ENCODE results near the gene IL6R.

Gene IL6R

DNA sequence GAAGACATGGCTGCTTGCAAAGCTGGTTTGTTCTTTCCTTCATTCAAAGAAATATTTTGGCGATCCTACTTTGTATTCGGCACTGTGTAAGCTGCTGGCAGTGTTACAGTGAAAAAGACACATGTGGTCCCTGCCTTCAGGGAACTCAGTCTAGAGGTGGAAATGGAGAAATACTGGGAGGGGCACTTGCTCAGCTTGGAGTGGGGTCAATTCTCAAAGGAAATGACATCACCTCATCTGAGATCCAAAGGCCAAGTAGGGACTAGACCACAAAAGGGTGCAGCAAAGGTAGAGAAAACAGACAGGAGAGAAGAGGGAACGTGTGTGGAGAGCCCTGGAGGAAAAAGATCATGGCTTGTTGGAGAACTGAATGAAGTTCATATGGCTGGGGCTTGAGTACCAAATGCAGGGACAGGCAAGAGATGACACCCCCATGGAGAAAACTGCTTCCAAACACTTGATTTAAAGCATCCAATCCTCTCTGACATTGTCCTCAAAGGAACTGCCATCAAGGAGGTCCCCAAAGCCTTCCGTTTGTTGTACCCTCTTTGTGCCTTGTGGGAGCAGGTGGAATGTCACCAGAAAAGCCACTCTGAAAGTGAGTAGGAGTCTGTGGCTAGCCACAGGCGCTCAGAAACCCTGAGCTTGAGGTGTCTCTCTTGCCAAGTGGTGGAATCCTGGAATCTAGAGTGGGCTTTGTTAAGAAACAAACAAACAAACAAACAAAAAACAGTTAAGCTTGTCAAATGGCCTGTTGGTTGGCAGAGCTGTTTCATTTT, 48.6 kb downstream of the IL6R start:
- DNase-seq = no peak

DNA sequence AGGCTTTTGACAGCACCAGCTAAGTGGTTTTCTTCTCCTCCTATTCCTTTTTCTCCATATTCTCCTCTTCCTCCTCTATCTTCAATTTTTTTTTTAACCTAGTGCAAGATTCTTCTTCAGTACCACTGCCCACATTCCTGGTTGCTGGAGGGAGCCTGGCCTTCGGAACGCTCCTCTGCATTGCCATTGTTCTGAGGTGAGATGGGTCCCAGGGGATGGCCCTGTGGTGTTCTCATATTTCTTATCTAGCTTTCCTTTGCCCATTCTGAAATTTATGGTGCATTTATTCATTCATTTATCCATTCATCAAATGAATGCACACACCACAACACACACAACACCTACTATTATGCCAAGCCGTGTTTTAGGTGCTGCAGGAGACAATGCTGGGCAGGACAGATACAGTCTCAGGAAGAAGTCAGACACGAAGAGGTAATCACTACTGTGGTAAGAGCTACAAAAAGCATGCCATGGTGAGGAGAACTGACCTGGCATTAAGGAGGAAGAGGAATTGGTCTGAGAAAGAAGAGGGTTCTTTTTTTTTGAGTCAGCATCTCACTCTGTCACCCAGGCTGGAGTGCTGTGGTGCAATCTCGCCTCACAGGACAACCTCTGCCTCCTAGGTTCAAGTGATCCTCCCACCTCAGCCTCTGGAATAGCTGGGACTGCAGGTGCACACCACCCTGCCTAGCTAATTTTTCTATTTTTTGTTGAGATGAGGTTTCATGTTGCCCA, 49.4 kb downstream of the IL6R start:
- DNase-seq = no peak

DNA sequence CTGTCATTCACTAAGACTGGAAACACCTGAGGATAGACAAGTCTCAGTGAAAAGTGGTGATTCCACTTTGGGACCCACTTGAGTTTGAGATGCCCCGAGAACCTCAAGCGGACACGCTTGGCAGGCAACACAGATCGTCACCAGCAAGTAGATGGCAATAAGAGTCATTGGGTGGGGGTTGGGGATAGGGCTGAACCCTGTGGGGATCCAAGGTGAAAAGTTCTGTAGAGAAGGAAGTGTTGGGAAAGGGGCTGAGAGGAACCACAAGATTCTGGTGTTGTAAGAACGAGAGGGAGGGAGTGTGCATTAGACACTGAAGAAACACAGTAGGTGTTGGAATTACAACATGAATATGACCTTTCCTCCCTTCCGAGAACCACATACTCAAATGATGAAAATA, 51.5 kb downstream of the IL6R start:
- no peak for DNase-seq

DNA sequence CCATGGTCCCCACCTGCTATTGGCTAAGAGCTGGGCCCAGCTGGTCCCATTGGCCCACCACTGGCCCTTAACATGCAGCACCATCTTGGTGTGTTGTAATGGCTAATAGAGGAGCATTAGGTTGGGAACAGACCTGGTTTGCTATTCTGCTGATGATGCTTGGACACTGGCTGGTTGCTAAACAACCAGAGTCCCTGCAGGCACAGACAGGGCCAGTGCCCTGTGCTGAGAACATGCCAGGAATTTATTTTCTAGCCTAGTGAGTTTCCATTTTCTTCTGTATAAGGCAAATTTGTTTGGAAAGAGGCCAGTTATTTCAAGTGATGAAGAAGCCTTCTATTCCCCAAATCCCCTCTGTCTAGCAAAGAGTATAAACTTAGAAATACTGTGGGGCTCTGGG, 53.9 kb downstream of the IL6R start:
- DNase-seq = no peak

DNA sequence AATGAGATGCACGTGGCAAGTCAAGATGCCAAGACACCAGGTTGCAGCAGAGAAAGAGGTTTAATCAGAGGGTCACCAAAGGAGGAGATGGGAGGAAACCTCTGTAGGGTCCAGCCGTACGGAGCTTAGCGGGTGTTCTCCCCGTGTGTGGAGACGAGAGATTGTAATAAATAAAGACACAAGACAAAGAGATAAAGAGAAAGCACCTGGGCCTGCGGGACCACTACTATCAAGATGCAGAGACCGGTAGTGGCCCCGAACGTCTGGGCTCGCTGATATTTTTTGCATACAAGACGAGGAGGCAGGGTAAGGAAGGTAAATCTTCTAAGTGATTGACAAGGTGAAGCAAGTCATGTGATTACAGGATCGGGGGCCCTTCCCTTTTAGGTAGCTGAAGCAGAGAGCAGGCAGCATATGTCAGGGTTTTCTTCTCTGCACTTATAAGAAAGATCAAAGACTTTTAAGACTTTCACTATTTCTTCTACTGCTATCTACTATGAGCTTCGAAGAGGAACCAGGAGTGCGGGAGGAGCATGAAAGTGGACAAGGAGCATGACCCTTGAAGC, 55.6 kb downstream of the IL6R start:
- DNase-seq = no peak

DNA sequence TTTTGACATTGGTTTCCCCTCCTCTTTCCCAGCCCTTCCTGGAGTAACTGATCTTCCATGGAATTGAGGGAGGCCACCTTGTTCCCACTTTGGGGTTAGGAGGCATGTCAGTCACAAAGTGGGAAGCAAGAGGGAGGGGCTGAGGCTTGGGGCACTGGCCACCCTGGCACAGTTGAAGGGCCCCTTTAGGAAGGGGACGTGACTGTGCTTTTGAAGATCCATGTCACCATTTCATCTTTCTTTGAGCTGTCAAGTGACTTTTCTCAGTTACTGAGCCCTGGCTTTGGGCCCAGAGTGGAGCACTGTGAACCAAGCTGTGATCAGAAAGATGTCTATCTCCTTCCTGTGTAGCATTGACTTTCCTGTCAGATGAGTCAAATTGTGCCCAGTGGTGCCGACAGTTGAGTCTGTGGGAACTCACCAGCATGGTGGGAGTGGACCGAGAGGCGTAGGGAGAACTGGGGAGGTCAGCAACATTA, 58.4 kb downstream of the IL6R start:
- DNase-seq = peak in 2 of 4 experiments; percentile 13 to 16

DNA sequence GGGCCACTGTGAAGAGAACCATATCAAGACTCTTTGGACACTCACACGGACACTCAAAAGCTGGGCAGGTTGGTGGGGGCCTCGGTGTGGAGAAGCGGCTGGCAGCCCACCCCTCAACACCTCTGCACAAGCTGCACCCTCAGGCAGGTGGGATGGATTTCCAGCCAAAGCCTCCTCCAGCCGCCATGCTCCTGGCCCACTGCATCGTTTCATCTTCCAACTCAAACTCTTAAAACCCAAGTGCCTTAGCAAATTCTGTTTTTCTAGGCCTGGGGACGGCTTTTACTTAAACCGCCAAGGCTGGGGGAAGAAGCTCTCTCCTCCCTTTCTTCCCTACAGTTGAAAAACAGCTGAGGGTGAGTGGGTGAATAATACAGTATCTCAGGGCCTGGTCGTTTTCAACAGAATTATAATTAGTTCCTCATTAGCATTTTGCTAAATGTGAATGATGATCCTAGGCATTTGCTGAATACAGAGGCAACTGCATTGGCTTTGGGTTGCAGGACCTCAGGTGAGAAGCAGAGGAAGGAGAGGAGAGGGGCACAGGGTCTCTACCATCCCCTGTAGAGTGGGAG, 60.6 kb downstream of the IL6R start:
- no peak for DNase-seq

DNA sequence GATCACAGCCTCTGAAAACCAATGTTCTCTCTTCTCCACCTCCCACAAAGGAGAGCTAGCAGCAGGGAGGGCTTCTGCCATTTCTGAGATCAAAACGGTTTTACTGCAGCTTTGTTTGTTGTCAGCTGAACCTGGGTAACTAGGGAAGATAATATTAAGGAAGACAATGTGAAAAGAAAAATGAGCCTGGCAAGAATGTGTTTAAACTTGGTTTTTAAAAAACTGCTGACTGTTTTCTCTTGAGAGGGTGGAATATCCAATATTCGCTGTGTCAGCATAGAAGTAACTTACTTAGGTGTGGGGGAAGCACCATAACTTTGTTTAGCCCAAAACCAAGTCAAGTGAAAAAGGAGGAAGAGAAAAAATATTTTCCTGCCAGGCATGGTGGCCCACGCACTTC, 61.1 kb downstream of the IL6R start:
- DNase-seq = no peak

DNA sequence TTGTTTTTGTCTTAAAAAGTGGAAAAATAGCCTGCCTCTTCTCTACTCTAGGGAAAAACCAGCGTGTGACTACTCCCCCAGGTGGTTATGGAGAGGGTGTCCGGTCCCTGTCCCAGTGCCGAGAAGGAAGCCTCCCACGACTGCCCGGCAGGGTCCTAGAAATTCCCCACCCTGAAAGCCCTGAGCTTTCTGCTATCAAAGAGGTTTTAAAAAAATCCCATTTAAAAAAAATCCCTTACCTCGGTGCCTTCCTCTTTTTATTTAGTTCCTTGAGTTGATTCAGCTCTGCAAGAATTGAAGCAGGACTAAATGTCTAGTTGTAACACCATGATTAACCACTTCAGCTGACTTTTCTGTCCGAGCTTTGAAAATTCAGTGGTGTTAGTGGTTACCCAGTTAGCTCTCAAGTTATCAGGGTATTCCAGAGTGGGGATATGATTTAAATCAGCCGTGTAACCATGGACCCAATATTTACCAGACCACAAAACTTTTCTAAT, 61.8 kb downstream of the IL6R start:
- no peak for DNase-seq

DNA sequence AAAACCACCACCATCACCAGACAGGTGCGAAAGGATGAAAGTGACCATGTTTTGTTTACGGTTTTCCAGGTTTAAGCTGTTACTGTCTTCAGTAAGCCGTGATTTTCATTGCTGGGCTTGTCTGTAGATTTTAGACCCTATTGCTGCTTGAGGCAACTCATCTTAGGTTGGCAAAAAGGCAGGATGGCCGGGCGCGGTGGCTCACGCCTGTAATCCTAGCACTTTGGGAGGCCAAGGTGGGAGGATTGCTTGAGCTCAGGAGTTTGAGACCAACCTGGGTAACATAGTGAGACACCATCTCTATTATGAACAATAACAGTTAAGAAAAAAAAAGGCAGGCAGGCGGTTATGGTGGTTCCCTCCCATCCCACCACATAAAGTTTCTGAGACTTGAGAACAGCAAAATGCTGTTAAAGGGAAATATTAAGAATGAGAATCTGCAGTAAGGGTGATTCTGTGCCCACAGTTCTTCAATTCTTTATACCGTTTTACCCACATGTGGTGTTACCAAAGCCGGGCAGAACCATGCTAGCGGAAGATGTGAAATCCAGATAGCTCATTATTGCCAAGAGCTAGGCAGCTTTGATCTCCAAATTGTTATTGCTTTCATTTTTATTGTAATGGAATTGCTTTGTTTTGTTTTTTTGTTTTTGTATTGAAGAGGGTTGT, 62.4 kb downstream of the IL6R start:
- DNase-seq = no peak

DNA sequence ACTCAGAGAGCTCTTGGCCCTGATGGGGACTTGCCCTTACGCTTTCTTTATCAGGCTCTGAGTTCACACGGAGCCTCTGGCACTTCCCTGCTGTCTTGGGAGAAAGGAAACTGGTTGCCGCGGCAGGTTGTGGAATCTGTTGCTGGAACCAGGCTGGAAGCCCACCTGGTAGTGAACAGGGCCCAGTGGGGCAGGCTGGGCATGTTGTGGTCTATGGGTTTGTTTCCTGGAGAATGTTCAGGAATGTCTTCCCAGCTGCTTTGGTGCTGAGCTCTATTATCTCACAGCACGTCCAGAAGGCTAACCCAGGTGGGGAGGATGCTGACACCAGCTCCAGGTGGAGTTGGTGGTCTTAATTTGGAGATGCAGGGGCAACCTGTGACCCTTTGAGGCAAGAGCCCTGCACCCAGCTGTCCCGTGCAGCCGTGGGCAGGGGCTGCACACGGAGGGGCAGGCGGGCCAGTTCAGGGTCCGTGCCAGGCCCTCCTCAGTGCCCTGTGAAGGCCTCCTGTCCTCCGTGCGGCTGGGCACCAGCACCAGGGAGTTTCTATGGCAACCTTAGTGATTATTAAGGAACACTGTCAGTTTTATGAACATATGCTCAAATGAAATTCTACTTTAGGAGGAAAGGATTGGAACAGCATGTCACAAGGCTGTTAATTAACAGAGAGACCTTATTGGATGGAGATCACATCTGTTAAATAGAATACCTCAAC, 63.5 kb downstream of the IL6R start:
- DNase-seq = no peak

DNA sequence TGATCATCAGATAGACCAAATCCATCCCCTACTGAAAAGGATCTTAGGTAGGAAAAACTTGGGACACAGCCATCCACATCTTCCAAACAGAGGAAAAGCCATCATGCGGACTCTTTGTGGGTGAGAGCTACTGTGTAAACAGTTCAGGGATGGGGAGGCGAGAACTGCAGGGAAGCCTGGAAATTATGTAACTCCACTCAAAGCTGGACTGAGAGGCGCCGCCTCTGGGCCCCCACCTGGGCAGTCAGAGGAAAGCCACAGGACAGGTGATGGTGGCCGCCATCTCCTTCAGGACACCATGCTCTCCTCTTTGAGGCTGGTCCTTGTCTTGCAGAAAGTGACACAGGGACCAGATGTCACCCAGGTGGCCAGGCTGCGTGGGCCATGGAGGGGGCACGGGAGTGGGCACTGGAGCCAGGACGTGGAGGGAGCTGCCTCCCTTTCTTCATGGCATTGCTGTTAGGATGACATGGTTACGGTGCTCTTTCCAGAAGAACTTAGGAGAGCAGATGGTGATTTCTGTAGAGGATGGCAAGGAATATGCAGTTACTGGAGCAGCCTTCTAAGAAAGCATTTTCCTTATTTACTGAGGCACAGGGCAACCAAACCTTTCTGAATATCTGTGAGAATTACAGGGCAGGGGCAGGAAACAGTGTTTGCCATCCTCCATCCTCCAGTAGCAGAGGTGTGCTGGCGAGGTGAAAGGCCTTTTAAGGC, 64.9 kb downstream of the IL6R start:
- DNase-seq = no peak

DNA sequence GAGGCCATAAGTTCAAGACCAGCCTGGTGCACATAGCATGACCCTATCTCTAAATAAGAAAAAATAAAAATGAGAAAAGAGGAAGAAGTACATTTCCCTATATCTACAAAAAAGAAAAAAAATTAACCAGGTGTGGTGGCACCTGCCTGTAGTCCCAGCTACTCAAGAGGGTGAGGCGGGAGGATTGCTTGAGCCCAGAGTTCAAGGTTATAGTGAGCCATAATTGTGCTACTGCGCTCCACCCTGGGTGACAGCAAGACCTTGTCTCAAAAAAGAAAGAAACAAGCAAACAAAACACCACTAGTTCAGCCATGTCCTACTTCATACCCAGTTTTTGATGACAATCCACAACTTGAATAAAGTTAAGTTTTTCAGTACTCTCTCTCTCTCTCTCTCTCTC, 66.2 kb downstream of the IL6R start:
- DNase-seq = no peak

DNA sequence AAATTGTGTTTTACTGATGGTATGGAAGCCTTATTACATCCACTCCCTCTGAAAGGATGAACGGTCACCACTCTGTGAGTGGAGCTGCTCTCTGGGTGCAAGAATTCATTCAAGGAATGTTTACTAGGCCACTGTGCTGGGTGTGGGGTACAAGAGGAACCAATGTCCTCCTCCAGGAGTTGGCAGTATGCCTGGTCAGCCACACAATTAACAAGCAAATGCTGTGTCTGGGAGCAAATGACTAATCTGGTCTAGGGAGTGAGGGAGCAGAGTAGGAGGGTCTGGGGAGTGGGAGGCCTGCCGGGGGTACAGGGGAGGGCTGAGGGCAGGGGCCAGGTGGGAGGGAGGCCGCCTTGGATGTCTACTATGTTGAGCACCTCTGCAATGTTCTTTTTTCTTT, 69.7 kb downstream of the IL6R start:
- DNase-seq = no peak

DNA sequence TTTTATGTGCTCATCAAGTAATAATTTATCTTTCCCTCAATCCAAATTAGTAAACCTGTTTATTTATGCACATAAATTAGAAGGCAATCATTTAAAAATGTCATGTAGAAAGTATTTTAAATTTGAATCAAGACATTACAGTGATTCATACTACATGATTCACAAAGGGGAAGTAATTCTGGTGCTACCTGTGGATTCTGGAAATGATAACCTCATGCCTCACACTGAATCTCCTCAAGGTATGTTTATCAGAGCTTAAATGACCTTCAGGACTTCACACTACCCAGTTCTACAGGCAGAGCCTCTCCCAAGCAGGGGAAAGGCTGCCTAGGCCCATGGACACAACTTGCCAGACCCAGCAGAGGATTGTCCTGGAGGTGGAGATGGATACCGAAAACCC, 71.6 kb downstream of the IL6R start:
- DNase-seq = no peak

DNA sequence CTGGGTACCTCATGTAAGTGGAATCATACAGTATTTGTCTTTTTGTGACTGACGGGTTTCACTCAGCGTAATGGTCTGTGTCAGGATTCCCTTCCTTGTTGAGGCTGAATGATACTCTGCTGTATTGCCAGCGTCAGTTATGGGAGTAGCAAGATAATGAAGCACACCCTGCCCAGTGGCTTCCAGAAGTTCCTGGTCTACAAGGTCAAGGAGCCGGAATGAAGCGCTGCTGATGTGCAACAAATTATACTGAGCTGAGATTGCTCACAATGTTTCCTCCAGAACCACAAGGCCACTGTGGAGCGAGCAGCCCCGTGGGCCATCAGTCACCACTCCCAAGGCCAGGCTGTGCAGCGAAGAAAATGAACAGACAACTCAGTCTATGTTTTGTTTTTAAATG, 72.9 kb downstream of the IL6R start:
- no peak for DNase-seq

DNA sequence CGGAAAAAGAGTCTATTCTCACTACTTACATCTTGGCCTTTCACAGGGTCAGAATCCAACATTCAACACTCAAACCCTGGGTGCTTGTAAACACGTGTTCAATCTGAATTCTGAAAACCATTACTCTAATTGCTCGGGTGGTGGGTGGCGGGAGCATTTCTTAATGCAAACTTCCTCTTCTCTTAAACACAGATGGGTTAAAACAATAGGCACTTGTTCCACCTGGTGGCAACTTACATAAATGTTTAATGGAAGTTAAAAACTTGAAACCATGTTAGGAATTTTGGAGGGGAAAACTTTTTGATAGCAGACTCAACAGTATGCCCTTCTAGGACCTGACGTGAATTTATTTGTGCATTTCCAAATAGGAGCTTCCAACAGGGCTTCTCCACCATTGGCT, 73.5 kb downstream of the IL6R start:
- DNase-seq = no peak

DNA sequence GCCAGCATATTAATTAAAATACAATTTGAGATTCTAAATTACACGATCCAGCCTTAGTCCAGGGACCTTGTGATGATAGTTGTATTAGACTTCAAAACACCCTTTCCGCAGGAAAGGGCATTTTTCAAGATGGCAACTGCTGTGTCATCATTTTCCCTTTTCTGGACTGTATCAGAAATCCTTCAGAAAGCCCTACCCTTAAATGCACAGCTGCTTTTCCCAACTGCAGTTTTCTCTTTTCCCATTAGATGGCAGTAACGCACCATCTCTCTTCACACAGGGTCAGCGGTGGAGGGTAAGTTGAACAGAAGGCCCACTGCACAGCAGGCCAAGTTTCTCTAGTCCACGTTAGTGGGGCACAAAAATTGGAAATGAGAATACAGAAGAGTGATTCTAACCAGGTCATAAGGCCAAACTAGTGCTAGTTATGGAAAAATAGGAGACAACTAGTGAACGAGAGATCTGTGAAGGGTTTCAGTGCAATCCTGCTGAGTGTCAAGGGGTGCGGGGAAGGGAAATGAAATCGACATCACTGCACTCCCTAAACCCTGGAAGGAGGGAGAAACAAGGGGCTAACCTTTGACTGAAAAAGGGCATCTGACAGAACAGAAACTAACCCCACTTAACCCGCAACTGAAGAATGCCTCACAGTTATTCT, 74.8 kb downstream of the IL6R start:
- DNase-seq = peak in 3 of 4 experiments; percentile 9 to 33 (median 17)

DNA sequence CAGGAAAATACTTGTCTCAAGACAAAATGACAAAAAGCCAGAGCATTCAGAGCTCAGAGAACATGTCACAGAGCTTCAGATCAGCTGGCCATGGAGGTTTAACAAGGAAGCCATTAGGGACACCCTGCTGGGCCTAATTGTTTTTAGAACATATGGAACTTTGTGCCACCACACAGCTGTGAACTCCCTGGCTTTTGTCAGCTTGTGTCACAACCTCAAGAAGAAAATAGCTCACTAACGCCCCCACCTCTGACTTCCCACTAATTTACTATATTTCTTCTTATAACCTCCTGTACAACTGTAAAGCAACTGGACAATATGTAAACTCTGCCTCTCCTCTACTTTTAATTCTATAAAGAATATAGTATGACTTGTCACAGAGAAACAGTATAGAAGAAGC, 75.9 kb downstream of the IL6R start:
- no peak for DNase-seq

DNA sequence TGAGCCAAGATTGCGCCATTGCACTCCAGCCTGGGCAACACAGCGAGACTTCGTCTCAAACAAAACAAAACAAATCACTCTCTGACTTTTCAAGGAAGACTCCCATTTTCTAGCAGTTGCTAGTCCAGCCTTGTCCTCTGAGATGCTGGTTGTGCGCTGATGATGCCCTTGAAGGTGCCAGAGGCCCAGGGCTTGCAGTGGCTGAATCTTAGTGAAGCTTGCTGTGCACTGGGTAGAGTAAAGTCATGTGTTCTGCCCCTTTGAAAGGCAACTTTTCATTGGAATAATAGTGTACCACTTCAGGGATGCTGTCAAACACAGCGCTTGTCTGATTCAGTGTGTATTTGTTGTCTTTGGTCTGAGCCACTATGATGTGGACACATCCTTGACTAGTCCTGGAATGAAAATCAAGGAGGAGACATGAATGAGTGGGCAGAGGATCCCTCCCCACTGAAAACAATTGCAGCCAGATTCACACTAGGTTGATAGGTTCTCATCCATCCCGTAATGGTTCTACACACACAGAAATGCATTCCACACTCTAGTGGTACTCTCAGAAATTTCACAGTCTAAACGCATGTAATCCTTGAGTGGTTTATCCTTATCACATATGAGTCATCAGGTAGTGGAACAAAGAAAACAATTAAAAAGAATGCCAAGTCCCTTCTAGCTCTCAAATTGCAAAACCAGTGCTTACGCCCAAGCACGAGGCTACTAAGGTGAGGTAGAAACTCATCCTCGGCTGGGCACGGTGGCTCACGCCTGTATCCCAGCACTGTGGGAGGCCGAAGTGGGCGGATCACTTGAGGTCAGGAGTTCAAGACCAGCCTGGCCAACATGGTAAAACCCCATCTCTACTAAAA, 79.0 kb downstream of the IL6R start:
- no peak for DNase-seq
